NB4 (cell line): Measurements from ENCODE around the gene CAMKMT.

Source experiments
- CTCF ChIP-seq: IDR thresholded peaks from one replicate; pipeline ENCODE4 v1.5.1; 2012; ENCODE audit warnings: low read depth, low read length
- MYC ChIP-seq: IDR thresholded peaks from 2 replicates; pipeline ENCODE4 v1.6.1; 2011; ENCODE audit warnings: low read depth, low read length
- POLR2A ChIP-seq: IDR thresholded peaks from 2 replicates; pipeline ENCODE4 v1.6.1; 2011; ENCODE audit warnings: mild to moderate bottlenecking; ENCODE audit not compliant: insufficient read length; ENCODE audit errors: extremely low read depth
- TF ChIP-seq, protein P1 (sequence below): IDR thresholded peaks from 2 replicates; pipeline ENCODE4 v1.6.1; 2011; ENCODE audit warnings: low read depth, low read length

DNA sequence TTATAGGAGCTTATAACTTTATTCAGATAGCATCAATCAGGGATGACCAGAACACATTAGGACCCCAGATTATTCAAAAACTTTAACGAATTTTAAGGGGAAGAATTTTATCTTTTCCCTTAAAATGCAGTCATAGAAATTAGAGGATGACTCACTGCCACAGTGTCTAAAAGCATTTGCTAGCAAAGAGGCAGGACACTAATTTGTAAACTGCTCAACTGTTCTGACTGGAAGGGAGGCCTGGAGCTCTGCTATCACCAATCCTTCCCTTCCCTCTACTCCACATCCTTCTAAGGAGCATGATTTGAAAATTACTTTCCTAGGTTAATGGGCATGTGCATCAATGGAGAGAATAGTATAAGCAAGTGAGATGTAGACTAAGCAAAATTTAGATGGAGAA, 40.9 kb upstream of the CAMKMT start:
- TF ChIP-seq CTCF (no peak), POLR2A (no peak), MYC (no peak)
- TF ChIP-seq, protein P1, sequence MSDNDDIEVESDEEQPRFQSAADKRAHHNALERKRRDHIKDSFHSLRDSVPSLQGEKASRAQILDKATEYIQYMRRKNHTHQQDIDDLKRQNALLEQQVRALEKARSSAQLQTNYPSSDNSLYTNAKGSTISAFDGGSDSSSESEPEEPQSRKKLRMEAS: no peak
